ENCODE measurements around the gene MYLK. TPM values are rescaled to one million over a fixed set of nuclear protein-coding genes. Genes with fewer than 3 reads are reported as not detected.

MYLK gene
- total RNA-seq, 1 donor from 2014 or later, result 11.1 TPM

GRCh38 chr3:123749711-123750110, 134.4 kb downstream of the MYLK start:
- DNase-seq, result no peak
- Histone ChIP-seq H3K27ac (replicated peaks) (no peak overlapping the region), H3K9me3 (replicated peaks) (no peaks in the 10 kb centered on the region), H3K36me3 (no peaks in the 10 kb centered on the region), H3K4me3 (no peak overlapping the region), H3K4me1 (peaks cover 13% of the 10 kb centered on the region), H3K27me3 (ENCODE audit: low read depth) (no peaks in the 10 kb centered on the region)
- intact Hi-C loops (cut with micrococcal nuclease), result no loop called here
- no peak for TF ChIP-seq CTCF (IDR thresholded peaks at IDR 0.05; ENCODE audit: borderline replicate concordance)

GRCh38 chr3:123745184-123745855, 138.8 kb downstream of the MYLK start:
- intact Hi-C loops (cut with micrococcal nuclease), result no loop called here
- no peaks in the 10 kb centered on the region for H3K36me3 ChIP-seq
- H3K27ac ChIP-seq (replicated peaks), result no peak overlapping the region

GRCh38 chr3:123744064-123744463, 140.1 kb downstream of the MYLK start:
- Histone ChIP-seq H3K4me3 (no peak overlapping the region), H3K27me3 (ENCODE audit: low read depth) (no peaks in the 10 kb centered on the region), H3K36me3 (no peaks in the 10 kb centered on the region), H3K9me3 (replicated peaks) (no peaks in the 10 kb centered on the region), H3K27ac (replicated peaks) (no peak overlapping the region), H3K4me1 (no peaks in the 10 kb centered on the region)
- intact Hi-C loops (cut with micrococcal nuclease), result no loop called here
- TF ChIP-seq CTCF (IDR thresholded peaks at IDR 0.05; ENCODE audit: borderline replicate concordance), result no peak
- DNase-seq, result no peak

More at GRCh38 chr3:123745184-123745855, 138.8 kb downstream of the MYLK start:
- Histone ChIP-seq H3K9me3 (replicated peaks) (no peaks in the 10 kb centered on the region), H3K27me3 (ENCODE audit: low read depth) (no peaks in the 10 kb centered on the region), H3K4me1 (peaks cover 5% of the 10 kb centered on the region), H3K4me3 (no peak overlapping the region)
- no peak for DNase-seq
- peak; percentile 37 for TF ChIP-seq CTCF (IDR thresholded peaks at IDR 0.05; ENCODE audit: borderline replicate concordance)

- no peak for DNase-seq
- intact Hi-C loops (cut with micrococcal nuclease), result no loop called here
- Histone ChIP-seq H3K27ac (replicated peaks) (no peak overlapping the region), H3K36me3 (no peaks in the 10 kb centered on the region), H3K4me3 (no peak overlapping the region), H3K27me3 (ENCODE audit: low read depth) (no peaks in the 10 kb centered on the region), H3K9me3 (replicated peaks) (no peaks in the 10 kb centered on the region), H3K4me1 (no peaks in the 10 kb centered on the region)
- TF ChIP-seq CTCF (IDR thresholded peaks at IDR 0.05; ENCODE audit: borderline replicate concordance), result no peak
Measured at GRCh38 chr3:123743121-123743520, 141.0 kb downstream of the MYLK start.

- no peak overlapping the region for H3K27ac ChIP-seq (replicated peaks)
- intact Hi-C loops (cut with micrococcal nuclease), result no loop called here
Measured at GRCh38 chr3:123741041-123741511, 143.1 kb downstream of the MYLK start.

More at GRCh38 chr3:123741041-123741511, 143.1 kb downstream of the MYLK start:
- Histone ChIP-seq H3K27me3 (ENCODE audit: low read depth) (no peaks in the 10 kb centered on the region), H3K4me1 (no peaks in the 10 kb centered on the region), H3K4me3 (no peak overlapping the region), H3K9me3 (replicated peaks) (no peaks in the 10 kb centered on the region), H3K36me3 (no peaks in the 10 kb centered on the region)
- no peak for DNase-seq
- no peak for TF ChIP-seq CTCF (IDR thresholded peaks at IDR 0.05; ENCODE audit: borderline replicate concordance)

Data from left ventricle myocardium inferior (tissue), 1 donor.